OCI-LY7 (cell line): Measurements from ENCODE around the gene SEC23A. TPM values are rescaled to one million over a fixed set of nuclear protein-coding genes. Genes with fewer than 3 reads are reported as not detected.

Experiments
- BruUV-seq: library from RNA; stranded (reverse); fragments of 400-500 nt; replicated peaks from 2 replicates; lab custom pipeline; 2021; lab: Mats Ljungman, UMichigan
- CTCF ChIA-PET: fragments of 300-600 bp; sonication (Branson Sonifier 250); formaldehyde crosslinking; loops from one replicate; lab custom pipeline; 2022; ENCODE audit warnings: antibody characterized with exemption; ENCODE audit not compliant: unreplicated experiment; lab: Charles Lee
- POLR2A ChIA-PET: fragments of 300-600 bp; sonication (Branson Sonifier 250); formaldehyde crosslinking; loops from one replicate; lab custom pipeline; 2022; ENCODE audit warnings: antibody characterized with exemption; lab: Charles Lee
- DNase-seq: peaks from one replicate; pipeline ENCODE4 v3.0.0-alpha.2; 2015; ENCODE audit warnings: low spot score
- H2AFZ ChIP-seq: fragments of 200-600 bp; sonication (generic), shearing (Covaris generic); 2 replicates; pipeline ENCODE4 v1.6.1; 2014; ENCODE audit warnings: mild to moderate bottlenecking, antibody characterized with exemption, low read length, moderate library complexity
- H3K27ac ChIP-seq: fragments of 200-600 bp; sonication (generic); 2 replicates; pipeline ENCODE4 v1.5.1; 2014; ENCODE audit warnings: mixed run types, low read depth, mild to moderate bottlenecking, moderate library complexity, low read length, inconsistent platforms; ENCODE audit not compliant: poor library complexity, severe bottlenecking
- H3K36me3 ChIP-seq: fragments of 200-600 bp; sonication (generic); 2 replicates; pipeline ENCODE4 v1.6.1; 2014; ENCODE audit warnings: mild to moderate bottlenecking, antibody characterized with exemption, low read length, moderate library complexity, mixed read lengths; ENCODE audit not compliant: insufficient read depth
- H3K4me1 ChIP-seq: fragments of 200-600 bp; sonication (generic); 2 replicates; pipeline ENCODE4 v1.5.1; 2014; ENCODE audit warnings: mild to moderate bottlenecking, low read length; ENCODE audit not compliant: insufficient read depth, poor library complexity, severe bottlenecking
- H3K4me2 ChIP-seq: fragments of 200-600 bp; sonication (generic); 2 replicates; pipeline ENCODE4 v1.6.1; 2014; ENCODE audit warnings: mild to moderate bottlenecking, low read length
- H3K4me3 ChIP-seq: fragments of 200-600 bp; sonication (generic); 2 replicates; pipeline ENCODE4 v1.5.1; 2014; ENCODE audit warnings: mild to moderate bottlenecking, low read depth, low read length; ENCODE audit not compliant: poor library complexity, severe bottlenecking
- H3K79me2 ChIP-seq: fragments of 200-600 bp; sonication (generic); 2 replicates; pipeline ENCODE4 v1.6.1; 2016; ENCODE audit warnings: low read depth, mild to moderate bottlenecking, low read length, moderate library complexity, mixed read lengths; ENCODE audit not compliant: insufficient read depth
- H3K9me2 ChIP-seq: fragments of 200-600 bp; sonication (generic); 2 replicates; pipeline ENCODE4 v1.6.1; 2016; ENCODE audit warnings: mild to moderate bottlenecking, low read length, mixed read lengths; ENCODE audit not compliant: insufficient read depth
- H3K9me3 ChIP-seq: fragments of 200-600 bp; sonication (generic); 2 replicates; pipeline ENCODE4 v1.6.1; 2014; ENCODE audit warnings: mild to moderate bottlenecking, mixed run types, low read length, mixed read lengths
- H4K20me1 ChIP-seq: fragments of 200-600 bp; sonication (generic); 2 replicates; pipeline ENCODE4 v1.6.1; 2014; ENCODE audit warnings: mild to moderate bottlenecking, antibody characterized with exemption, low read length, moderate library complexity, mixed read lengths; ENCODE audit not compliant: insufficient read depth
- EZH2phosphoT487 ChIP-seq: fragments of 200-600 bp; sonication (generic); IDR thresholded peaks from 2 replicates; pipeline ENCODE4 v1.6.1; 2018; ENCODE audit warnings: low read depth, borderline replicate concordance, mild to moderate bottlenecking, mixed run types, antibody characterized with exemption, low read length, moderate library complexity, mixed read lengths
- intact Hi-C: fragments of 100-400 bp; cut with micrococcal nuclease; formaldehyde crosslinking; loops from one replicate; pipeline ENCODE4 v1.10.0; 2022; ENCODE audit not compliant: unreplicated experiment
- total RNA-seq, 2 experiments: library from RNA; depleted of rRNA in 1 of 2; stranded (reverse); fragments of >200 nt in 1 of 2; shearing (Covaris generic) in 1 of 2; gene quantifications; 2 replicates each; pipeline ENCODE4 v1.2.3, GENCODE V29; 2014 to 2022
- TF ChIP-seq, protein P1 (sequence below): fragments of 200-600 bp; sonication (generic); conservative IDR thresholded peaks from 2 replicates; pipeline ENCODE4 v1.5.1; 2014; ENCODE audit warnings: mild to moderate bottlenecking, antibody characterized with exemption, low read length, moderate library complexity, mixed read lengths

Gene SEC23A
- total RNA-seq, 2 experiments from 2014 or later, result 47.5 to 55.7 TPM

DNA sequence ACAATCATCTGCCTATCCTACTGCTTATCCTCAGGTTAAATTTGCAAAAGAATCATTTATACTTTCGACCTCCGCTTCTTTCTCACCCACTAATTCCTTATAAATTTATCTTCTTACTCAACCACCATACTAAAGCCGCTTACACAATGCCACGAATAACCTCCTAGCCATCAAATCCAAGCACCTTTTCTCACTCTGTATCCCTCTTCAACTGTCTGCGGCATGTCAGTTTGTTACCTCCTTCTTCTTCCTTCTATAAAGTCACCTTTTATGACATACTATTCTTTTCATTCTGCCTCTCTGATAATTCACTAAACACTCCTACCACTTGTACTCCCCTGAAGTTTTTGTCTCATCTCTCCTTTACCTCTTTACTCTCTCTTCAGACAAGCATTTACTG is 66.3 kb downstream of the SEC23A start:
- no peak overlapping the region for H3K27ac ChIP-seq
- no peak overlapping the region for H2AFZ ChIP-seq
- H3K9me2 ChIP-seq, result no peaks in the 10 kb centered on the region
- H3K4me2 ChIP-seq, result no peak overlapping the region
- H3K4me1 ChIP-seq, result peaks cover 9% of the 10 kb centered on the region
- no peaks in the 10 kb centered on the region for H4K20me1 ChIP-seq
- H3K36me3 ChIP-seq, result peaks cover 65% of the 10 kb centered on the region
- ChIA-PET POLR2A (no interaction called here), CTCF (no interaction called here)
- H3K4me3 ChIP-seq, result no peak overlapping the region
- intact Hi-C loops, result no loop called here
- TF ChIP-seq EZH2phosphoT487, result no peak
- TF ChIP-seq, protein P1, sequence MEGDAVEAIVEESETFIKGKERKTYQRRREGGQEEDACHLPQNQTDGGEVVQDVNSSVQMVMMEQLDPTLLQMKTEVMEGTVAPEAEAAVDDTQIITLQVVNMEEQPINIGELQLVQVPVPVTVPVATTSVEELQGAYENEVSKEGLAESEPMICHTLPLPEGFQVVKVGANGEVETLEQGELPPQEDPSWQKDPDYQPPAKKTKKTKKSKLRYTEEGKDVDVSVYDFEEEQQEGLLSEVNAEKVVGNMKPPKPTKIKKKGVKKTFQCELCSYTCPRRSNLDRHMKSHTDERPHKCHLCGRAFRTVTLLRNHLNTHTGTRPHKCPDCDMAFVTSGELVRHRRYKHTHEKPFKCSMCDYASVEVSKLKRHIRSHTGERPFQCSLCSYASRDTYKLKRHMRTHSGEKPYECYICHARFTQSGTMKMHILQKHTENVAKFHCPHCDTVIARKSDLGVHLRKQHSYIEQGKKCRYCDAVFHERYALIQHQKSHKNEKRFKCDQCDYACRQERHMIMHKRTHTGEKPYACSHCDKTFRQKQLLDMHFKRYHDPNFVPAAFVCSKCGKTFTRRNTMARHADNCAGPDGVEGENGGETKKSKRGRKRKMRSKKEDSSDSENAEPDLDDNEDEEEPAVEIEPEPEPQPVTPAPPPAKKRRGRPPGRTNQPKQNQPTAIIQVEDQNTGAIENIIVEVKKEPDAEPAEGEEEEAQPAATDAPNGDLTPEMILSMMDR, result no peak
- no peaks in the 10 kb centered on the region for H3K79me2 ChIP-seq
- DNase-seq, result no peak
- no TSS peak for BruUV-seq
- H3K9me3 ChIP-seq, result no peaks in the 10 kb centered on the region

DNA sequence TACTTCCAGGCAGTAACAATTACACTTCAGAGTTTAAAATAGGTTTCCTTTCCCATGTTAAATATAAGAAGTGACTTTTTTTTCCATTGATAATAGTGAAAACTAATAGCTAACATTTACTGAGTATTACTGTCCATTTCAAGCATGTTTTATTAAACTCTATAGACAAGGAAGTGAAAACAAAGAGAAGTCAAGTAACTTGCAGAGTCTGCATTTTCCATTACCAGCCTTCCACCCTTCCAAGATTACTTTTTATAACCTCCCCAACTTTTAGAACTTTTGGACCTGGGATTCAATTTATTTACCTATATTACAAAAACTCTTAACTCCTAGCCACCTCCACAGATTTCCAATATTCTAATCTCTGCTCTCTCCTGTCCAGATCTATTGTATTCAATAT is 67.7 kb downstream of the SEC23A start:
- CTCF ChIA-PET, result no interaction called here
- POLR2A ChIA-PET, result no interaction called here
- H3K9me2 ChIP-seq, result no peaks in the 10 kb centered on the region
- no peak overlapping the region for H2AFZ ChIP-seq
- H3K36me3 ChIP-seq, result peaks cover 66% of the 10 kb centered on the region
- no peaks in the 10 kb centered on the region for H3K79me2 ChIP-seq
- no peak overlapping the region for H3K4me3 ChIP-seq
- TF ChIP-seq, protein P1, result no peak
- no peak for TF ChIP-seq EZH2phosphoT487
- no peak overlapping the region for H3K4me2 ChIP-seq
- DNase-seq, result no peak
- H3K27ac ChIP-seq, result no peak overlapping the region
- no peaks in the 10 kb centered on the region for H3K9me3 ChIP-seq
- no peaks in the 10 kb centered on the region for H4K20me1 ChIP-seq
- H3K4me1 ChIP-seq, result peaks cover 9% of the 10 kb centered on the region
- no TSS peak for BruUV-seq
- intact Hi-C loops, result no loop called here

DNA sequence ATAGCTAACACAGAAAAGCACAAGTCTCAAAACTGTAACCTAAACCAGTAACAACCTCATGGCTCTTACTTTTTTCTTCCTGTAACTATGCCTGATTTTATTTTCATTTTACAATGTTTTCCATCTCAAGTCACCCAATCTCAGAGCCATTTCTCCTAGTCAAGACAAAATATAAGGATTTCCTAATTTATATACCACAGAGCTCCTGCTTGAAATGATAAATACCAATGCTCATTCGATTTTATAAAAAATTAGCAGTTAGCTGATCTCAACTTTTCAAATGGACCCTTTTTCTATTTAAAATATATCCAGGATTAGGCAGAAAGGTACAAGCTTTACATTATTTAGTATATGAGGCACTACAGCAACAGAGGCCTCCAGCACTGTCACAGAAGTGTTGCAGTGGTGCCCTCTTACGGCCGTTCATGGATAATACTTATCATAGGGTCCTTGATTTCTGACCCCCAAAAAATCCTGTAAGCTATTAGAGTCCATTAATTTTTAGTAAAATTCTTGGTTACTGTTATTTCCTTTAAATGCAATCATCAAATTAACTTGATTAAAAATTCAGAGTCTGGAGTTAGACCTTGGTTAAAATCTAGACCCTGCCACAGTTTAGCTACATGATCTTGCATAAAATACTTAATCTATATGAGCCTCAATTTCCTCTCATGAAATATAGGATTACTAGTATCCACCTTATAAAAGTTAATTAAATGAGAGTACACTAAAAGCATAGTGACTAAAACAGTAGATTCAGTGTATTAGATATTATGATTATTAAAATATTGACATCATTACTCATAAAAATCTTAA is 68.3 kb downstream of the SEC23A start:
- peaks cover 61% of the 10 kb centered on the region for H3K36me3 ChIP-seq
- no peaks in the 10 kb centered on the region for H3K9me2 ChIP-seq
- TF ChIP-seq, protein P1, result no peak
- TF ChIP-seq EZH2phosphoT487, result no peak
- H3K4me1 ChIP-seq, result peaks cover 9% of the 10 kb centered on the region
- H3K9me3 ChIP-seq, result no peaks in the 10 kb centered on the region
- CTCF ChIA-PET, result no interaction called here
- H3K4me2 ChIP-seq, result no peak overlapping the region
- DNase-seq, result no peak
- intact Hi-C loops, result no loop called here
- no peak overlapping the region for H3K27ac ChIP-seq
- BruUV-seq, result no TSS peak
- no peaks in the 10 kb centered on the region for H3K79me2 ChIP-seq
- H2AFZ ChIP-seq, result no peak overlapping the region
- no peak overlapping the region for H3K4me3 ChIP-seq
- POLR2A ChIA-PET, result interaction anchor here (1.6 kb wide), 1 partner anchor 79 kb away, joined by 3 read pairs; the partner anchor contains the start of gene GEMIN2
- H4K20me1 ChIP-seq, result no peaks in the 10 kb centered on the region
